GM12892 (cell line): ENCODE results near the gene PADI1.

ENCODE experiments used
- DNase-seq: peaks from one replicate; pipeline ENCODE4 v3.0.0; 2011; ENCODE audit not compliant: insufficient read length
- FAIRE-seq: peaks from 2 replicates; lab custom pipeline; 2011; peaks lifted over from hg19 to GRCh38; lab: Jason Lieb, UNC
- POLR2A ChIP-seq: IDR thresholded peaks from 2 replicates; pipeline ENCODE4 v1.6.1; 2011; ENCODE audit warnings: low read depth, low read length, control low read depth
- POLR2AphosphoS5 ChIP-seq: IDR thresholded peaks from 2 replicates; pipeline ENCODE4 v1.6.1; 2011; ENCODE audit warnings: low read depth, low read length, control low read depth
- TAF1 ChIP-seq: IDR thresholded peaks from 2 replicates; pipeline ENCODE4 v1.6.1; 2011; ENCODE audit warnings: low read depth, mild to moderate bottlenecking, control low read depth, low read length, borderline replicate concordance

PADI1 gene

DNA sequence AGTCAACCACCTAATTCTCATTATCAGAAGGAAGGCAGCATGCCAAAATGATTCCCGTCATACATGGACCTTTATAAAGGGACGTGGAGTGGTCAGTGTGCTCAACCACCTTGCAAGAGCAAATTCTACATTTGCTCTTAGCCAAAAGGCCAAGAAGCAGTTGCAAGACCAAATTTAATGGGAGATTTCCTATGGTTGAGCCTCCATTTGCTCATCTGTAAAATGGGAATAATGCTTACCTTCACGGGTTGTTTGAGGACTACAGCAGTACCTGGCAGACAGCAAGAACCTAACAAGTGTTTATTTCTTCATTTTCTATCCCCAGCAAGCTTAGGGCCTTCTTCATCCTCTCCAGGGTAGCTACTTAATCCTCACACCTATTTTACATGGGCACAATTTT is 85.6 kb downstream of the PADI1 start:
- TF ChIP-seq POLR2A (no peak), TAF1 (no peak), POLR2AphosphoS5 (no peak)
- DNase-seq (no peak), FAIRE-seq (no peak)

DNA sequence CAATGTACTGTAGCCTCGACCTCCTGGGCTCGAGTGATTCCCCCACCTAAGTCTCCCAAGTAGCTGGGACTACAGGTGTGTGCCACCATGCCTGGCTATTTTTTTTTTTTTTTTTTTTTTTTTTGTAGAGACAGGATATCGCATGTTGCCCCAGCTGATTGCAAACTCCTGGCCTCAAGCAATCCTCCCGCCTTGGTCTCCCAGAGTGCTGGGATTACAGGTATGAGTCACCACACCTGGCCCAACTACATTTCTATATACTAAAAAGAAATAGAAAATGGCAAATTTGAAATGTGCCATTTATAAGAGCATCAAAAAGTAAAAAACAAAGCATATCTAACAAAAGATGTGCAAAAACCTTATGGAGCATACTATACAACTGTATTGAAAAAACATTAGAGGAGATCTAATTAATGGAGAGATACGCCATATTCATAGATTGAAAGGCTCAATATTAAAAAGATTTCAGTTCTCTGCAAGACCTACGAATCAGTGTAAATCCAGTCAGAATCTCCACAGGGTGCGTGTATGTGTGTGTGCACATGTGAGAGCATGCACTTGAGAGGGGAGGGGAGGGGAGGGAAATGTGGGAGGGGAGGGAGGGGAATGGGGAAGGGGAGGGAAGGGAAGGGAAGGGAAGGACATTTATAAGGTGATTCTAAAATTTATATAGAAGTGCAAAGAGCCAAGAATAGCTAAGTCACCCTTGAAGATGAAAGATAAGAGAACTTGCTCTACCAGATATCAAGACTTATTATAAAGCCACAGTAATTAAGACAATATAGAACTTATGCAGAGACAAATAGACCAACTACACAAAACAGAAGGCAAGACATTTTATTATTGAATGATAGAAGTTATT is 87.6 kb downstream of the PADI1 start:
- no peak for TF ChIP-seq POLR2A
- TF ChIP-seq TAF1: no peak
- DNase-seq (no peak), FAIRE-seq (no peak)

DNA sequence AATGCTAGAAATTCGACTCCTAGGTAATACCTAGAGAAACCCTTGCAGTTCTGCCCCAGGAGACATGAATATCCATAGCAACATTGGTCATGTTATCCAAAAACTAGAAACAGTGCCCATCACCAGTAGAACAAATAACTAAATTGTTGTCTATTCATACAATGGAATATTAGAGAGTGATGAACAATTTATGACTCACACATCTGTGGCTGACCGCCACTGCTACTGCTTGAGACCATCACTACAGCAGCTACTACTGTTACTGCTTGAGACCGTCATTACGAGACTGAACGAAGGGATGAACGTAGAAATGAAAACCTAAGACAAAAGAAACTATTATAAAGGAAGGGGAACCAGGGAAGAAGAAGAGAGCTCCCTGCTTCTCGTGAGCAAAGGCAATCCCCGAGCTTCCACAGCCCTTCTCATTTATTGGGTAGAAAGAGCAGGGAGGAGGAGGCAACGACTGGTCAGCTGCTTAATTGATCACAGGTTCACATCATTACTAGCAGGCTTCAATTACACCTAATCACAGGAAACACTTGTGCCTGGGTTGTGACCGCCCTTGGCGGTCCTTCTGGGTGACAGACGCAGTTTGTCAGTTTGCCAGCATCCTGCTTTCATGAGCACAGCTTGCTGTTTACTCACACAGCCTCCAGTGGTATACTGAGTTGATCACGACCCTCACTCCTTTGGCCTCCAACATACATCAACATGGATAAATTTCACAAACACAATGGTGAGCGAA is 88.9 kb downstream of the PADI1 start:
- TF ChIP-seq POLR2A (no peak), POLR2AphosphoS5 (no peak), TAF1 (no peak)
- FAIRE-seq (no peak), DNase-seq (no peak)

DNA sequence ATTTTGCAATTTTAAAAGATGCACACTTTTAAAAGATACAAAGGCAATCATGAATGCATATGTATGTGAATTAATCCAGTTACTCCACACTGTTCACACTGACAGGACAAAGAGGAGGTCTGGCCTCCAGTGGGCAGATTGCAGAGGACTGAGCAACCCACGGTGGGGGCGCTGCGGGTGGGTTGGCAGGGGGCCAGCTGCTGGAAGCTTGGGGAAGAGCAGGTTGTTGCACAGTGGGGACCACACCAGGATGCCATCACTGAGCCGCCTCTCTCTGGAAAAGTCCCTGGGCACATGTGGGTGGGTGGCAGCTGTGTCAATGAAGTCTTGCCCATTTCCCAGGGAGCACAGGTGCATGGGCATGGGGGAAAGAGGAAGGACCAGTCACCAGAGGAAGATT is 90.4 kb downstream of the PADI1 start:
- DNase-seq (no peak), FAIRE-seq (no peak)
- TF ChIP-seq POLR2AphosphoS5: no peak
- no peak for TF ChIP-seq TAF1
- no peak for TF ChIP-seq POLR2A
